ENCODE results near the gene TOP1. TPM values are rescaled to one million over a fixed set of nuclear protein-coding genes. Genes with fewer than 3 reads are reported as not detected.

The TOP1 gene
- total RNA-seq, 4 donors from 2014 or later, result 20.2 to 28.5 (median 23.0) TPM

- intact Hi-C loops (cut with DNase I), result loop anchor here (5.0 kb wide), 2 partner anchors 51 to 86 kb away; partner anchors contain the start of gene TOP1
- Histone ChIP-seq H3K27me3 (no peaks in the 10 kb centered on the region), H3K4me1 (peaks cover 16 to 74% (median 46%) of the 10 kb centered on the region in 4 donors), H3K27ac (replicated peaks in 1 of 4) (peak overlapping the region in 1 of 4 donors; percentile 13), H3K36me3 (peaks cover 8 to 52% (median 24%) of the 10 kb centered on the region in 4 donors), H3K9me3 (no peaks in the 10 kb centered on the region), H3K4me3 (no peak overlapping the region)
- no peak for DNase-seq (ENCODE audit: extremely low spot score)
- TF ChIP-seq EP300 (IDR thresholded peaks at IDR 0.05) (no peak), POLR2AphosphoS5 (IDR thresholded peaks at IDR 0.05) (peak in 1 of 2 donors; percentile 11), CTCF (IDR thresholded peaks at IDR 0.05) (peak; percentile 44 to 58 (median 51))
Observed at GRCh38 chr20:41078329-41078728, 49.7 kb downstream of the TOP1 start.

- Histone ChIP-seq H3K4me1 (peaks cover 14 to 67% (median 41%) of the 10 kb centered on the region in 4 donors), H3K27ac (replicated peaks in 1 of 4) (peak overlapping the region in 1 of 4 donors; percentile 13), H3K4me3 (no peak overlapping the region), H3K27me3 (no peaks in the 10 kb centered on the region), H3K9me3 (no peaks in the 10 kb centered on the region), H3K36me3 (peaks cover 9 to 59% (median 30%) of the 10 kb centered on the region in 4 donors)
- no peak for TF ChIP-seq CTCF (IDR thresholded peaks at IDR 0.05)
- no peak for TF ChIP-seq EP300 (IDR thresholded peaks at IDR 0.05)
- TF ChIP-seq POLR2A (IDR thresholded peaks at IDR 0.05; ENCODE audit: low read depth), result no peak
- TF ChIP-seq POLR2AphosphoS5 (IDR thresholded peaks at IDR 0.05), result no peak
- intact Hi-C loops (cut with DNase I), result loop anchor here (5.0 kb wide), 2 partner anchors 52 to 87 kb away; partner anchors contain the start of gene TOP1
- no peak for DNase-seq (ENCODE audit: extremely low spot score)
- 75% methylated on average over 2 of the region's 2 CpGs for WGBS
Observed at GRCh38 chr20:41079066-41079465, 50.4 kb downstream of the TOP1 start.

GRCh38 chr20:41080866-41081265 is 52.2 kb downstream of the TOP1 start:
- intact Hi-C loops (cut with DNase I), result no loop called here
- TF ChIP-seq POLR2A (IDR thresholded peaks at IDR 0.05; ENCODE audit: low read depth), result no peak
- TF ChIP-seq CTCF (IDR thresholded peaks at IDR 0.05), result no peak
- no peak for TF ChIP-seq POLR2AphosphoS5 (IDR thresholded peaks at IDR 0.05)
- no peak for TF ChIP-seq EP300 (IDR thresholded peaks at IDR 0.05)
- WGBS, result 70% methylated on average over 2 of the region's 2 CpGs

GRCh38 chr20:41081276-41081814 is 52.7 kb downstream of the TOP1 start:
- intact Hi-C loops (cut with DNase I), result no loop called here
- TF ChIP-seq EP300 (IDR thresholded peaks at IDR 0.05) (no peak), POLR2AphosphoS5 (IDR thresholded peaks at IDR 0.05) (no peak), POLR2A (IDR thresholded peaks at IDR 0.05; ENCODE audit: low read depth) (no peak), CTCF (IDR thresholded peaks at IDR 0.05) (no peak)
- Histone ChIP-seq H3K4me3 (no peak overlapping the region), H3K36me3 (peaks cover 21 to 75% (median 47%) of the 10 kb centered on the region in 4 donors), H3K27ac (replicated peaks in 1 of 4) (no peak overlapping the region), H3K9me3 (no peaks in the 10 kb centered on the region), H3K4me1 (peaks cover 12 to 44% (median 27%) of the 10 kb centered on the region in 4 donors), H3K27me3 (no peaks in the 10 kb centered on the region)
- DNase-seq (ENCODE audit: extremely low spot score), result no peak

More at GRCh38 chr20:41080866-41081265, 52.2 kb downstream of the TOP1 start:
- no peaks in the 10 kb centered on the region for H3K9me3 ChIP-seq
- H3K27ac ChIP-seq (replicated peaks in 1 of 4), result no peak overlapping the region
- H3K4me3 ChIP-seq, result no peak overlapping the region
- no peak for DNase-seq (ENCODE audit: extremely low spot score)
- H3K4me1 ChIP-seq, result peaks cover 12 to 49% (median 30%) of the 10 kb centered on the region in 4 donors
- H3K36me3 ChIP-seq, result peaks cover 21 to 75% (median 44%) of the 10 kb centered on the region in 4 donors
- no peaks in the 10 kb centered on the region for H3K27me3 ChIP-seq
